ENCODE results near the gene DOCK3.

DNA sequence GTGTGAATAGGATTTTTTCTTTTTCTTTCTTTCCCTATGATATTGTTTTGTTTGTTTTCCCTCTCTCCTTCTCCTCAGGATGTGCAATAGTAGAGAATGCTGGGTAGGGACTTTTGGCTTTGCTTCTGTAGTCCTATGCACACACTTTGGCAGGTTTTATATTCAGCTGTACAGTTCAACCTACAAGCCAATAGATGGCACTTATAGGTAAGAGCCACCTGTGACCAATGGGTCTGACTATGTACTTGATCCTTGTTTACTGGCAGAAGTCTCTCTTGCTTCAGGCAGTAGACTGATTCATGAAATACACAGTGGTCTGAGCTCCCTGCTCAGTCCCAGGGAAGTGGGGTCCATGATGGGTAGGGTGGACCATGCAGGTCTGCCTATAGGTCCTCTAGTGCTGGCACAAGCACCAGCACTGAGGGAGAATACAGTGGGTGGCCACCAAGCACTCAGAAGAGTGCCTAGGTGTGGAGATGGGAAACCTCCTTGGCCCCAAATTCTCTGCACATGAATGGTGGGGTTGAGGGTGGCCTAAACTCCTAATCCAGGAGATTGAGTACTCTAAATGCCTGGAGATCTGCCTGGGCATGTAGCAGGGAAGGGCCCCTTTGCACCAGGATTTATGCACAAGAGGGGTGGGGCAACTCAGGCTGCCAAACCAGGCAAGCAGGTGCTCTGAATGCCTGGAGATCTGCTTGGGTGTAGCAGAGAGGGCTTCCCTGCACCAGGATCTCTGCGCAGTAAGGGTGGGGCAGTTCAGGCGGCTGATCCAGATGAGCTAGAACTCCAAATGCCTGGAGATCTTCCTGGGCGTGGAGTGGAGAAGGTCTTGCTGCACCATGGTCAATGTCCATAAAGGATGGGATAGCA is 176.1 kb downstream of the DOCK3 start:
- TF ChIP-seq, protein P1, sequence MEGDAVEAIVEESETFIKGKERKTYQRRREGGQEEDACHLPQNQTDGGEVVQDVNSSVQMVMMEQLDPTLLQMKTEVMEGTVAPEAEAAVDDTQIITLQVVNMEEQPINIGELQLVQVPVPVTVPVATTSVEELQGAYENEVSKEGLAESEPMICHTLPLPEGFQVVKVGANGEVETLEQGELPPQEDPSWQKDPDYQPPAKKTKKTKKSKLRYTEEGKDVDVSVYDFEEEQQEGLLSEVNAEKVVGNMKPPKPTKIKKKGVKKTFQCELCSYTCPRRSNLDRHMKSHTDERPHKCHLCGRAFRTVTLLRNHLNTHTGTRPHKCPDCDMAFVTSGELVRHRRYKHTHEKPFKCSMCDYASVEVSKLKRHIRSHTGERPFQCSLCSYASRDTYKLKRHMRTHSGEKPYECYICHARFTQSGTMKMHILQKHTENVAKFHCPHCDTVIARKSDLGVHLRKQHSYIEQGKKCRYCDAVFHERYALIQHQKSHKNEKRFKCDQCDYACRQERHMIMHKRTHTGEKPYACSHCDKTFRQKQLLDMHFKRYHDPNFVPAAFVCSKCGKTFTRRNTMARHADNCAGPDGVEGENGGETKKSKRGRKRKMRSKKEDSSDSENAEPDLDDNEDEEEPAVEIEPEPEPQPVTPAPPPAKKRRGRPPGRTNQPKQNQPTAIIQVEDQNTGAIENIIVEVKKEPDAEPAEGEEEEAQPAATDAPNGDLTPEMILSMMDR (IDR thresholded peaks at IDR 0.05) = no peak
- TF ChIP-seq POLR2A (IDR thresholded peaks at IDR 0.05) = no peak
- TF ChIP-seq EP300 (IDR thresholded peaks at IDR 0.05) = no peak

Data from ovary (tissue), 3 donors.